Measurements from ENCODE around the gene OSBP2. TPM values are rescaled to one million over a fixed set of nuclear protein-coding genes. Genes with fewer than 3 reads are reported as not detected.

OSBP2 gene
- total RNA-seq, 1 experiment from 2014 or later = 6.2 TPM

GRCh38 chr22:30881361-30882183, 186.9 kb downstream of the OSBP2 start:
- peak; percentile 74 to 79 for DNase-seq
- H3K9me3 Mint-ChIP-seq (ENCODE audit: unreplicated experiment) = no peaks in the 10 kb centered on the region
- Histone ChIP-seq H3K27me3 (replicated peaks; ENCODE audit: control insufficient read depth, insufficient read depth, low read length) (no peaks in the 10 kb centered on the region), H3K4me1 (peaks cover 16% of the 10 kb centered on the region), H3K9me3 (no peaks in the 10 kb centered on the region), H3K36me3 (ENCODE audit: control insufficient read depth, insufficient read depth, low read length) (no peaks in the 10 kb centered on the region), H3K4me3 (ENCODE audit: low read depth, low read length) (peak overlapping the region; percentile 10; the same call in 1 of the 2 replicates)
- H3K27ac Mint-ChIP-seq (ENCODE audit: unreplicated experiment) = peak overlapping the region; percentile 64
- TF ChIP-seq CTCF (IDR thresholded peaks at IDR 0.05; ENCODE audit: insufficient read depth in 1 of 2, low read depth in 1 of 2, low read length in 1 of 2, severe bottlenecking in 1 of 2, unreplicated experiment in 1 of 2) = no peak
- BruUV-seq (replicated peaks) = TSS peak; percentile 59
- intact Hi-C loops (cut with micrococcal nuclease; ENCODE audit: unreplicated experiment) = no loop called here
- peak overlapping the region; percentile 58 for H3K4me3 Mint-ChIP-seq (ENCODE audit: unreplicated experiment)
- ChIA-PET CTCF (interaction anchor here (0.7 to 1.5 kb wide), 4 partner anchors 9 to 349 kb away, joined by 3 to 6 read pairs (median 3); no protein-coding TSS in a partner anchor), POLR2A (interaction anchor here (0.6 kb wide), 1 partner anchor 27 kb away, joined by 4 read pairs; no protein-coding TSS in a partner anchor)
- H3K4me1 Mint-ChIP-seq (ENCODE audit: low read depth, unreplicated experiment) = no peaks in the 10 kb centered on the region
- no peaks in the 10 kb centered on the region for H3K27me3 Mint-ChIP-seq (ENCODE audit: insufficient read depth, unreplicated experiment)
- peaks cover 2% of the 10 kb centered on the region for H3K36me3 Mint-ChIP-seq (ENCODE audit: insufficient read depth, unreplicated experiment)

GRCh38 chr22:30882184-30882717, 187.6 kb downstream of the OSBP2 start:
- Mint-ChIP-seq H3K27me3 (ENCODE audit: insufficient read depth, unreplicated experiment) (no peaks in the 10 kb centered on the region), H3K27ac (ENCODE audit: unreplicated experiment) (peak overlapping the region; percentile 64), H3K4me1 (ENCODE audit: low read depth, unreplicated experiment) (no peaks in the 10 kb centered on the region), H3K9me3 (ENCODE audit: unreplicated experiment) (no peaks in the 10 kb centered on the region), H3K4me3 (ENCODE audit: unreplicated experiment) (peak overlapping the region; percentile 58), H3K36me3 (ENCODE audit: insufficient read depth, unreplicated experiment) (peaks cover 6% of the 10 kb centered on the region)
- DNase-seq = no peak
- Histone ChIP-seq H3K9me3 (no peaks in the 10 kb centered on the region), H3K27me3 (replicated peaks; ENCODE audit: control insufficient read depth, insufficient read depth, low read length) (no peaks in the 10 kb centered on the region), H3K36me3 (ENCODE audit: control insufficient read depth, insufficient read depth, low read length) (no peaks in the 10 kb centered on the region), H3K4me1 (peaks cover 16% of the 10 kb centered on the region), H3K4me3 (ENCODE audit: low read depth, low read length) (no peak overlapping the region)
- POLR2A ChIA-PET = no interaction called here
- intact Hi-C loops (cut with micrococcal nuclease; ENCODE audit: unreplicated experiment) = no loop called here
- CTCF ChIA-PET = interaction anchor here (1.1 to 1.5 kb wide), 2 partner anchors 8 to 80 kb away, joined by 3 to 6 read pairs; no protein-coding TSS in a partner anchor
- BruUV-seq (replicated peaks) = no TSS peak
- TF ChIP-seq CTCF (IDR thresholded peaks at IDR 0.05; ENCODE audit: insufficient read depth in 1 of 2, low read depth in 1 of 2, low read length in 1 of 2, severe bottlenecking in 1 of 2, unreplicated experiment in 1 of 2) = no peak

- no TSS peak for BruUV-seq (replicated peaks)
- Mint-ChIP-seq H3K9me3 (ENCODE audit: unreplicated experiment) (no peaks in the 10 kb centered on the region), H3K4me1 (ENCODE audit: low read depth, unreplicated experiment) (no peaks in the 10 kb centered on the region), H3K27me3 (ENCODE audit: insufficient read depth, unreplicated experiment) (no peaks in the 10 kb centered on the region), H3K36me3 (ENCODE audit: insufficient read depth, unreplicated experiment) (peaks cover 6% of the 10 kb centered on the region), H3K27ac (ENCODE audit: unreplicated experiment) (no peak overlapping the region), H3K4me3 (ENCODE audit: unreplicated experiment) (no peak overlapping the region)
- Histone ChIP-seq H3K4me3 (ENCODE audit: low read depth, low read length) (no peak overlapping the region), H3K4me1 (peaks cover 16% of the 10 kb centered on the region), H3K9me3 (no peaks in the 10 kb centered on the region), H3K36me3 (ENCODE audit: control insufficient read depth, insufficient read depth, low read length) (no peaks in the 10 kb centered on the region), H3K27me3 (replicated peaks; ENCODE audit: control insufficient read depth, insufficient read depth, low read length) (no peaks in the 10 kb centered on the region)
- CTCF ChIA-PET = interaction anchor here (0.6 to 0.7 kb wide), 2 partner anchors 393 to 398 kb away, joined by 3 read pairs; no protein-coding TSS in a partner anchor
- intact Hi-C loops (cut with micrococcal nuclease; ENCODE audit: unreplicated experiment) = no loop called here
- POLR2A ChIA-PET = no interaction called here
- DNase-seq = no peak
- no peak for TF ChIP-seq CTCF (IDR thresholded peaks at IDR 0.05; ENCODE audit: insufficient read depth in 1 of 2, low read depth in 1 of 2, low read length in 1 of 2, severe bottlenecking in 1 of 2, unreplicated experiment in 1 of 2)
Measured at GRCh38 chr22:30882974-30883533, 188.4 kb downstream of the OSBP2 start.
